ENCODE measurements around the gene NPIPA2.
"Not testable (repeated sequence)": the region's sequence is repeated elsewhere in the genome, so short reads cannot be mapped to it uniquely, and the experiment has no call there.

NPIPA2 gene

DNA sequence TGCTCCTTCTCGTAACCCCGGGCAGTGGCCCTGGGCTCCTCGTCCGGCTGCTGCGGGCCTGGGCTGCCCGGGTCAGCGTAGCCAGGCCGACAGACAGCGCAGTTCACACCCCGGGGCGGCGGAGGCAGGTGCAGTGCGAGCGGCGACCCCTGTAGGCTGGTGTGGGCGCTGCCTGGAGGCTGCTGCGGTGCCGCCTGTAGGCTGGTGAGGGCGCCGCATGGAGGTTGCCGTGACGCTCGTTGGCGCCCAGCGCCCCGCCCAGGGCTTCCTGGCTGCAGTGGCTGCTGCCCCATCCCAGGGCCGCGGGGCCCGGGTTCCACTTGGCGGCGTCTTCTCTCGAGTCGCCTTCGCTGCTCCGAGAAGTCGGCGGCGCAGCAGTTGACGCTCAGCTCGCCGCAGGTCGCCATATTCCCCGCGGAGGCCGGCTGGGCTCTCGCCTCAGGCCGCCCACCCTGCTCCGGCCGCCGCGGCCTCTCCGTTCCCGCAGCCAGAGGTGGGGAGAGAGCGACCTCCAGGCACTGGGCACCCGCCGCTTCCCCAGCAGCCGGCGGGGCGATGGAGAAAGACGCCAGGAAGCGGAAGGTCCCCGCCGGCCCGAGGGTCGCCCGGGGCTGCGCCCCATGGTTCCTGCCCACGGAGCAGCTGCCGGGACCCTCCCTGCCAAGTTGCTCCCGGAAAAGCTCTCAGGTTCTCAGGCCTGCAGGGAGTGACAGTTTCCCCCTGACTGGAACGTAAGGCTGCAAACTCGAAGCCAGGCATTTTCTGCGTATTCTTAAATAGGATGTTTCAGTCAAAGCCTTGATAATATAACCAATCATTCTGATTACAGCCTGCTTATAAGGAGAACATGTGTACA is at the start of gene NPIPA2:
Gene NPIPA2 (plus strand): TSS at position 261 of the 856 bp plus-strand sequence. CDS start 5,533 bp downstream, outside the sequence.
- DNase-seq: not testable (repeated sequence)

DNA sequence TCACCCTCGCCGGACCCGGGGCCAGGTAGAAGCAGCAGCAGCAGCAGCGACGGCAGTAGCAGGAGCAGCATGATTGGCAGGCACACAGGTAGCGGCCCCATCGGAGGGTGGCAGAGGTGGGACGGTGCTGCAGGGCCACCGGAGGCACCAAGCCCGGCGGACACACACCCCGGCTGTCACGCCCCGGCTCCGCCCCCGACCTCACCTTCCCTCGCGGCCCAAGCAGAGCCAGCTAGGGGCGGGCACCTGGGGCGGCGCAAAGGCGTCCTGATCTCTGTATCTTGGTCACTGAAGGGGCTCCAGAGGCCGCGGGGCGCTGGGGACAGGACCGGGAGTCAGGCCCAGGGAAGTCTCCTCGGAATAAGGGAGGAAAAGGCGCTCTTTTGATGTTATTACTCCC is 48.2 kb upstream of the NPIPA2 start, which contains the start of gene PLA2G10:
Gene PLA2G10 (minus strand): TSS at position 180 of the 400 bp plus-strand sequence. CDS start 79 bp downstream, at position 101.
- not testable (repeated sequence) for DNase-seq

DNA sequence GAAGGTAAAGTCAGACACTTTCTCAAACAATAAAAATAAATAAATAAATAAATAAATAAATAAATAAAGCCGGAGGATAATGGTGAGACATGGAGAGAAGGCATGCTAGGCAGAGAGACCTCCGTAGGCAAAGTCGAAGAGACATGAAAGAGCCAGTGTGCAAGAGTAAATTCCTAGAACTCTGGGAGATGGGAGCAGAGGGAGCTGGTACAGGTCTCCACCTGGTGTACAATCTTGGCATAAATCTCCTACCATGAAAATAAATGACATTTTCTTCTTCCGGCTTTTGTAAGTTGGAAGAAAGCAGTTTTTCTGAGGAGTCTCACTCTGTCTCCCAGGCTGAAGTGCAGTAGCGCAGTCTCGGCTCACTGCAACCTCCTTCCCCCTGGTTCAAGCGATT is 40.5 kb upstream of the NPIPA2 start:
- not testable (repeated sequence) for DNase-seq

DNA sequence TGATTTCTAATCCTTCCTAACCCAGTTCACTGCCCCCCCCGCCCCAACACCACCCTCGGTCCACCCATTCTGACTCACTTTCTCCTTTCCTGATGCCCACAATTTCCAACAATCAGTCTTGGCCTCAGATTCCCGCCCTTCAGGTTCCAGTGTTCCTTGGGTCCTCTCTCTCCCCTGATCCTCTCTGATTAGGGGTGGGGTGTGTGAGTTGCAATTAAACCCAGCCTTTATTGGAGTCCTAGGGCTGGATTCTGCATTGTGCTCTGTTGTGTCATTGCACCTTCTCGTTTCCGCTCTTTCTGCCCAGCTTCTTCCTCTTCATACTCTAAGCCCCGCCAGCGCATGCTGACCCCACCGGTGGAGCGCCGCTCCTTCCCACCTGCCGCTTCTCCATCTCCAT is 39.7 kb upstream of the NPIPA2 start:
- not testable (repeated sequence) for DNase-seq

DNA sequence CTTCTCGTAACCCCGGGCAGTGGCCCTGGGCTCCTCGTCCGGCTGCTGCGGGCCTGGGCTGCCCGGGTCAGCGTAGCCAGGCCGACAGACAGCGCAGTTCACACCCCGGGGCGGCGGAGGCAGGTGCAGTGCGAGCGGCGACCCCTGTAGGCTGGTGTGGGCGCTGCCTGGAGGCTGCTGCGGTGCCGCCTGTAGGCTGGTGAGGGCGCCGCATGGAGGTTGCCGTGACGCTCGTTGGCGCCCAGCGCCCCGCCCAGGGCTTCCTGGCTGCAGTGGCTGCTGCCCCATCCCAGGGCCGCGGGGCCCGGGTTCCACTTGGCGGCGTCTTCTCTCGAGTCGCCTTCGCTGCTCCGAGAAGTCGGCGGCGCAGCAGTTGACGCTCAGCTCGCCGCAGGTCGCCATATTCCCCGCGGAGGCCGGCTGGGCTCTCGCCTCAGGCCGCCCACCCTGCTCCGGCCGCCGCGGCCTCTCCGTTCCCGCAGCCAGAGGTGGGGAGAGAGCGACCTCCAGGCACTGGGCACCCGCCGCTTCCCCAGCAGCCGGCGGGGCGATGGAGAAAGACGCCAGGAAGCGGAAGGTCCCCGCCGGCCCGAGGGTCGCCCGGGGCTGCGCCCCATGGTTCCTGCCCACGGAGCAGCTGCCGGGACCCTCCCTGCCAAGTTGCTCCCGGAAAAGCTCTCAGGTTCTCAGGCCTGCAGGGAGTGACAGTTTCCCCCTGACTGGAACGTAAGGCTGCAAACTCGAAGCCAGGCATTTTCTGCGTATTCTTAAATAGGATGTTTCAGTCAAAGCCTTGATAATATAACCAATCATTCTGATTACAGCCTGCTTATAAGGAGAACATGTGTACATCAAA is 38.9 kb upstream of the NPIPA2 start, which contains the start of gene NPIPA3:
Gene NPIPA3 (plus strand): TSS at position 256 of the 856 bp plus-strand sequence. CDS start 5,533 bp downstream, outside the sequence.
- not testable (repeated sequence) for DNase-seq

DNA sequence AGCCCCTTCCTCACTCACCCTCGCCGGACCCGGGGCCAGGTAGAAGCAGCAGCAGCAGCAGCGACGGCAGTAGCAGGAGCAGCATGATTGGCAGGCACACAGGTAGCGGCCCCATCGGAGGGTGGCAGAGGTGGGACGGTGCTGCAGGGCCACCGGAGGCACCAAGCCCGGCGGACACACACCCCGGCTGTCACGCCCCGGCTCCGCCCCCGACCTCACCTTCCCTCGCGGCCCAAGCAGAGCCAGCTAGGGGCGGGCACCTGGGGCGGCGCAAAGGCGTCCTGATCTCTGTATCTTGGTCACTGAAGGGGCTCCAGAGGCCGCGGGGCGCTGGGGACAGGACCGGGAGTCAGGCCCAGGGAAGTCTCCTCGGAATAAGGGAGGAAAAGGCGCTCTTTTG is 9.1 kb upstream of the NPIPA2 start:
- not testable (repeated sequence) for DNase-seq

DNA sequence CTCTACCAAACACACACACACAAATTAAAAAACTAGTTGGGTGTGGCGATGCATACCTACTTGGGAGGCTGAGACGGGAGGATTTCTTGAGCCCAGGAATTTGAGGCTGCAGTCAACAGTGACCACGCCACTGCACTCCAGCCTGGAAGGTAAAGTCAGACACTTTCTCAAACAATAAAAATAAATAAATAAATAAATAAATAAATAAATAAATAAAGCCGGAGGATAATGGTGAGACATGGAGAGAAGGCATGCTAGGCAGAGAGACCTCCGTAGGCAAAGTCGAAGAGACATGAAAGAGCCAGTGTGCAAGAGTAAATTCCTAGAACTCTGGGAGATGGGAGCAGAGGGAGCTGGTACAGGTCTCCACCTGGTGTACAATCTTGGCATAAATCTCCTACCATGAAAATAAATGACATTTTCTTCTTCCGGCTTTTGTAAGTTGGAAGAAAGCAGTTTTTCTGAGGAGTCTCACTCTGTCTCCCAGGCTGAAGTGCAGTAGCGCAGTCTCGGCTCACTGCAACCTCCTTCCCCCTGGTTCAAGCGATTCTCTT is 1.4 kb upstream of the NPIPA2 start:
- not testable (repeated sequence) for DNase-seq

DNA sequence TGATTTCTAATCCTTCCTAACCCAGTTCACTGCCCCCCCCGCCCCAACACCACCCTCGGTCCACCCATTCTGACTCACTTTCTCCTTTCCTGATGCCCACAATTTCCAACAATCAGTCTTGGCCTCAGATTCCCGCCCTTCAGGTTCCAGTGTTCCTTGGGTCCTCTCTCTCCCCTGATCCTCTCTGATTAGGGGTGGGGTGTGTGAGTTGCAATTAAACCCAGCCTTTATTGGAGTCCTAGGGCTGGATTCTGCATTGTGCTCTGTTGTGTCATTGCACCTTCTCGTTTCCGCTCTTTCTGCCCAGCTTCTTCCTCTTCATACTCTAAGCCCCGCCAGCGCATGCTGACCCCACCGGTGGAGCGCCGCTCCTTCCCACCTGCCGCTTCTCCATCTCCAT is 539 bp upstream of the NPIPA2 start:
- DNase-seq: not testable (repeated sequence)

DNA sequence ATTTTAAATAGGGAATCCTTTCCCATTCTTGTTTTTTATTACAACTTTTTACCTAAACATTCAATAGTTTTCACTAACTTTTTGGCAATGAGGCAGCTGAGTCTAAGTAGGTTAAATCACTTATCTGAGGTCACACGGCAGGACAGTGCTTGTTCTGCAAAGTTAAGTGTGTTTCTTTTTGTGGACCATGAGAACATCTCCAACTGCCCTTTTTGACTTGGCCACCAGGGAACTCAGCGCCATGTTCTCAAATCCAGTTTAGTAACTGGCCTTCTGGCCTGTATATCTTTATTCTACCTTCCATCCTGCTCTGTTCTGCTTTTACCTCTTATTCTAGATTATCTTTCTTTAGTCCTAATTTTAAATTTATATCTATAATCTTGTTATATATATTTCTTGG is 31.3 kb downstream of the NPIPA2 start:
- DNase-seq: not testable (repeated sequence)

DNA sequence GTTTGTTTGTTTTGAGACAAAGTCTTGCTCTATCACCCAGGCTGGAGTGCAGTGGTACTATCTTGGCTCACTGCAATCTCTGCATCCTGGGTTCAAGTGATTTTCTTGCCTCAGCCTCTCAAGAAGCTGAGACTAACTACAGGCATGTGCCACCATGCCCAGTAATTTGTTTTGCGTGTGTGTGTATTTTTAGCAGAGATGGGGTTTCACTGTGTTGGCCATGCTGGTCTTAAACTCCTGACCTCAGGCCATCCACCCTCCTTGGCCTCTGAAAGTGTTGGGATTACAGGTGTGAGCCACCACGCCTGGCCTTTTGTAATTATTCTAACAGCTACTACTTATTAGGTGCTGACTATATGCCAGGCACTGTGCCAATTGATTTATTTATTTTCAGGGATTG is 33.3 kb downstream of the NPIPA2 start:
- DNase-seq: not testable (repeated sequence)

DNA sequence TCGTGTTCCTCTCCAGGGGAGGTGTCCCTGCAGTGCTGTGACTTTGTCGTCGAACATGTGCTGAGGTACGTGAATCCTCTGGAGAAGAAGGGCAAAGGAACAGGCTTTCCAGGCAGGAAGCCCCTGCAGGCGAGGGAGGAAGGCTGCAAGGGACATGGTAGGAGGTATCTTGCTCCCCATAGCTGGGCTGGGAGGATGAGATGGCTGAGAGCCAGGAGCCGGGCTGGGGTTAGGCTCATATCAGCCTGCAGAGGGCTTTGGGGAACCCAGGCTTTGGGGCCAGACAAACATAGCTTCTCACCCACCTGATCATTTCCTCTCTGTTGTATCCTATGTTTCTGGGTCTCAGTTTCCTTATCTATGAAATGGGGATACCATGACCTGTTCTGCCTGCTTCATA is 34.4 kb downstream of the NPIPA2 start:
- DNase-seq: not testable (repeated sequence)

DNA sequence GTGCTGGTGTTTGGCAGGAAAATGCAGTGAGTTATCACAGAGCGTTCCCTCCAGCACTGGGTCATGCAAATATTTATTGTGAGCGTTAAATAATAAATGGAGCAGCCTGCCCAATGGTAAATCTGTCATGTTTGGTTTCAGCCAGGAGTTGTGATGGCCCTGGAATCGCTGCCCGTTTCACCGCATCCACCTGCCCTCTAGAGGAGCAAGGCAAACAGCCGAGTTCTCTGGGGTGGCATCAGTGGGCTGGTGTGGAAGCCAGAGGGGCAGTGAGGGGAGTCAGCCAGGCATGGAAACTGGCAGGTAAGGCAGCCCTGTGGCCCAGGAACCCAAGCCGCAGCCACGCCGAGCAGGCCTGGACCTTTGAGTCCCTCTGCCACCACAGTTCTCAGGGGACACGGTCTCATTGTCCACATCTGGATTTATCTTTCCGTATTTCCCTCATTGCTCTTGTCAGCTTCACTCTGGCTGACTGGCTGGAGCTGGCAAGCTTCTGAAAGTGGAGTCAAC is 37.1 kb downstream of the NPIPA2 start:
- DNase-seq: not testable (repeated sequence)

DNA sequence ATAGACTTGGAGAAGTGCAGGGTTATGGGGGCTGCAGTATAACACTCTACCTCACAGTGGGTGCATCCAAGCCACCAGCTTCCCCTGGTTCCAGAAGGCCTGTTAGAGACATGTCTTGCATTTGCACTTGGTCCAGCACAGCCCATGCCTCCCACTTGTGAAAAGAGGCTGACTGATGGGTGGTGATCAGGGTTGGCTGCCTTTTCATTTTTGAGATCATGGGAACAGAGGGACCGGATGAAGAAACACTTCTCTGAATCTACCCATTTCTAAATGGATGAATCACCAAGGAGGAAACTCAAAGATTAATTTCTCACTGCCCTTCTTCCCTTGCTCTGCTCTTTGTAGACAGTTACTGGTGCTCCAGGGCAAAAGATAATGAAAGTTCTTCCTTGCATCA is 43.8 kb downstream of the NPIPA2 start:
- DNase-seq: not testable (repeated sequence)

DNA sequence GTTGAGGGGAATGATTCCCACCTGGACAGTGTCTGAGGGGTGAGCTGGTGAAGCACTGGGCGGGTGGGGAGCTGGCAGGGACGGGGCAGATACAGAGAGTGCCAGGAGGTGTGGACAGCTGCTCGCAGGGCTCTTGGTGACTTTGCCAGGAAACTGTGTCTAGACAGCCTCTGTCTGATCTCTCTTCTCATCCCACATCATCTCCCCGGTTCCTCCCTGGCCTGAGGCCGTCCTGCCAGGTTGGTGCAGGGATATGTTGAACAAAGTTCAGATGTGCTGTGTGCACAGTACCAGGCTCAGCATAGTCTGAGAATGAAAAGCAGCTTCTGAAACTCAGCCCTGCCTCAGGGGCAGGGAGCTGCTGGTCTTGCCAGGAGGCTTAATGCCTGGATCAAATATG is 47.2 kb downstream of the NPIPA2 start:
- DNase-seq: not testable (repeated sequence)

DNA sequence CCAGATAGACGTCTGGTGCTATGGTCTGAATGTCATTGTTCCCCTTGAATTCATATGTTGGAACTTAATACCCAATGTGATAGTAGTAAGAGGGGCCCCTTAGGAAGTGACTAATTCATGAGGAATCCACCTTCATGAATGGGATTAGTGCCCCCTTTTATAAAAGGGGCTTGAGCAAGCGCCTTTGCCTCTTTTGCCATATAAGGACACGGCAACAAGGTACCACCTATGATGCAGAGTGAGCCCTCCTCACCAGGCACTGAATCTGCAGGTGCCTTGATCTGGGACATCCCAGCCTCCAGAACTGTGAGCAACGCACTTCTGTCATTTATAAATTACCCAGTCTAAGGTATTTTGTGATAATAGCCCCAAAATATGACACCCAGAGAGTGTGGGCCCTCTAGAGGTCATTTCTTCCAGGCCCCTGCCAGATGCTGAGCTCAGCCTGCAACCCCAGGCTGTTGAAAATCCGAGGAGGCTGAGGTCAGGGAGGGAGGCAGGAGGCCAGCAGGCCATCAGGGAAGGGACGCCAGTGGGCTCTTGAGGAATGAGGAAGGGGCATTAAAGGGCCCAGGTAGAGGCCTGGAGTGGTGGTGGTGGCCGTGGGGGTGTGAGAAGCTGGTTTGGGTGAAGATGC is 48.1 kb downstream of the NPIPA2 start:
- DNase-seq: not testable (repeated sequence)

DNA sequence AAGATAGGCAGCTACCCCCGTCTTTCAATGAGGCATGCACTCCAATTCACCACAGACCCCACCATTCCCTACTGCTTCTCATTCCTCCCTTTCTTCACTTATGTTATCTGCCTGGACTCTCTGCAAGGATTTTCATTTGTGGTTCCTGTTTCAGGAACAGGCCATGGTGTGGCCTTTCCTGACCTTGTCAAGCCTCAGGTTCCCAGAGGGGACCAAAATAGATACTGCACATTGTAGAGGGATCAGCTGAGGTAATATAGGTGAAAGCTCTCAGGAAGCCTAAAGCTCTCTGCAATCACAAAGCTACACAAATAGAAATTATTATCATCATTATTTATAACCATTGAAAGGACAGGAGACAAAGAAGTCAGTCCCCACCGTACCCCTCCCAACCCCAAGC is 50.6 kb downstream of the NPIPA2 start:
- not testable (repeated sequence) for DNase-seq

DNA sequence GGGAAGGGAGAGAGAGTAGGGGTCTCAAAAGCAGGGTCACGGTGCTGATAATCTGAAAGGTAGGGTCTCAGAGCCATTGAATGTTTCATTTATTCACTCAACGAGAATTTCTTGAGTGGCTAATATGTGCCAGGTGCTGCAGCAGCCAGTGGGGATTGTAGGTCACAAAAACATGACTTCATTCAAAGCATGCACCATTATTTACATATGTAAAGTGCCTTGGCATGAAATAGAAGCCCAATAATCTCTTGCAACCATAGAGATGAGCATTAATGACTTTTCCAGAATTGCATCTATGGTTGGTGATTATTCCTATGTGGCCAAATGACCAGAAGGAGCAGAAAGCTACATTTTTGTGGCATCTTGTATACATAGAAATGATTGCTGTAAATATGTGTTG is 55.2 kb downstream of the NPIPA2 start:
- DNase-seq: not testable (repeated sequence)

DNA sequence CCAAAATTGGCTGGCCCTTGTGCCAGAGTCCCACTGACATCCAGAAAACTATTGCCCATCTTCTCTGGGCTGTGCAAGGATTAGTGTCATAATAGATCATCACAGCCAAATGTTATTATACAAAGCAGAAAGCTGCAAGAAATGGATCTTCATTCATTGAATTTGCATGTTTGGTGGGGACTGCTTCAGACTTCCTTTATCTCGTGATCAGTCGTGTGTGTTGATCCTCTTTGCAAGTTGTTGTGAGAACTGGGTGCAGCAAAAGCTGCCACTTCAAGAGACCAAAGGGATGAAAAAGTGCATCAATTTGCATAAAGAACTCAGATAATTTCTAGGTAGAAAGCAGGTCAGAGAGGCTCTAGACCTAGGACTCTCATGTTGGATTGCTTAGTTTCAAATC is 61.2 kb downstream of the NPIPA2 start:
- DNase-seq: not testable (repeated sequence)

DNA sequence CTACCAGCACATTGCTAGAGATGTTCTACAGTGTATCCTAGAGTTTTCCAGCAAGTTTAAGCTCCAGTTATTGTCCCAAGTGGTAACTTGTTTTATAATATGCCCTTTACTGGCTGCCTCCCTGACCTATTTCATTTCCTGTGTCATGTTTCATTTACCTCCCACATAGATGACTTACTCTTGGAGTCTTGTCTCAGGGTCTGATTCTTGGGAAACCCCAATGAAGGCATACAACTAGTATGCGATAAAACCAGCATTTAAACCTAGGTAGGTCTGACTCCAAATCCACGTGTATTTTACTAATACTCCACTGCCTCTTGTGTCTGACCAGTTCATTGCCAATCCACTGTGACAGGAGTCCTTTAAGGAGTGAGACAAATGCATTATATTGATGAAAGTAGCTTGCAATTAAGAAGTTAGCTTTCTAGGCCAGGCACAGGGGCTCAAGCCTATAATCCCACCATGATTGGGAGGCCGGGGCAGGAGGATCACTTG is 64.9 kb downstream of the NPIPA2 start:
- DNase-seq: not testable (repeated sequence)

DNA sequence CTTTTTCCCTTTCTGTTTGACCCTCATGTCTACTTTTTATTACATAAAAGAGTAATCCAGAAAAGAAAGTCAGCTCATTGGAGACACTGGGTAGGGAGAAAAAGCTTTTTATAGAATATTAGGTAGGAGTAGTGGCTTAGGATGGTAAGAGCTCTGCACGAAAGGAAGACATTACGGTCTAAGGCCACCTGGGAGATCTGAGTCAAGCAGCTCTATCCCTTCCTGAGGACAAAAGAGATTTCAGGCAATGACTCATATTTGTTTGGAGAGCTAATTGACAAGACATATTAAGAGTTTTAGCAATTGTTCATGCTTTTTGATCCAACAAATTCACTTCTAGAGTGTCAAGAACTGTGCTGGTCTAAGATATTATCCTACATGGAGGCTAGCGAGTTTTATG is 71.6 kb downstream of the NPIPA2 start:
- DNase-seq: not testable (repeated sequence)

All from NCI-H748 treated with DMSO at 0.1 percent for 48 hours (cell line).